K562 (cell line): ENCODE measurements around the gene MAGI2.

ENCODE experiments used
- CBFB ChIP-seq: sonication (generic); formaldehyde crosslinking; IDR thresholded peaks from 2 replicates; pipeline ENCODE4 v1.4.0; 2020; ENCODE audit warnings: mild to moderate bottlenecking, missing genetic modification reagents
- CHD4 ChIP-seq: fragments of 200-600 bp; sonication (generic); IDR thresholded peaks from 3 replicates; pipeline ENCODE4 v1.6.1; 2012; ENCODE audit warnings: low read depth, mild to moderate bottlenecking, mixed read lengths, low read length, inconsistent platforms; ENCODE audit not compliant: insufficient read depth, insufficient replicate concordance, poor library complexity, severe bottlenecking
- EWSR1 ChIP-seq: fragments of 450-650 bp; IDR thresholded peaks from 2 replicates; pipeline ENCODE4 v1.6.1; 2018; ENCODE audit warnings: borderline replicate concordance, mild to moderate bottlenecking, low read depth, moderate library complexity; ENCODE audit not compliant: partially characterized antibody
- L3MBTL2 ChIP-seq: fragments of 450-650 bp; IDR thresholded peaks from 2 replicates; pipeline ENCODE4 v1.6.1; 2016; ENCODE audit warnings: mild to moderate bottlenecking, moderate library complexity
- POLR2A ChIP-seq: fragments of 450-650 bp; conservative IDR thresholded peaks from 2 replicates; pipeline ENCODE4 v1.6.1; 2016
- SMARCA4 ChIP-seq: fragments of 450-650 bp; IDR thresholded peaks from 2 replicates; pipeline ENCODE4 v1.6.1; 2016
- SMARCE1 ChIP-seq: fragments of 450-650 bp; IDR thresholded peaks from 2 replicates; pipeline ENCODE4 v1.7.1; 2016; ENCODE audit warnings: mild to moderate bottlenecking
- SMC3 ChIP-seq: conservative IDR thresholded peaks from 2 replicates; pipeline ENCODE4 v1.6.1; 2011; ENCODE audit warnings: low read depth, low read length, improper control_type of control experiment; ENCODE audit not compliant: insufficient read depth
- ZNF384 ChIP-seq: IDR thresholded peaks from 2 replicates; pipeline ENCODE4 v1.6.1; 2012; ENCODE audit warnings: low read depth, low read length, improper control_type of control experiment
- TF ChIP-seq, protein P1 (sequence below), 3 experiments: IDR thresholded peaks in 2 of 3; conservative IDR thresholded peaks in 1 of 3; 2 replicates each; pipeline ENCODE4 v1.5.1; 2011 to 2012; ENCODE audit warnings: low read length in 3 of 3, mild to moderate bottlenecking in 3 of 3, control low read depth in 2 of 3, improper control_type of control experiment in 1 of 3, inconsistent platforms in 1 of 3, low read depth in 1 of 3, mixed read lengths in 1 of 3, moderate library complexity in 1 of 3; ENCODE audit not compliant: insufficient read depth in 2 of 3
- TF ChIP-seq, protein P2 (sequence below): fragments of 450-650 bp; IDR thresholded peaks from 2 replicates; pipeline ENCODE4 v1.7.1; 2018; ENCODE audit warnings: mild to moderate bottlenecking, low read depth; ENCODE audit not compliant: partially characterized antibody

DNA sequence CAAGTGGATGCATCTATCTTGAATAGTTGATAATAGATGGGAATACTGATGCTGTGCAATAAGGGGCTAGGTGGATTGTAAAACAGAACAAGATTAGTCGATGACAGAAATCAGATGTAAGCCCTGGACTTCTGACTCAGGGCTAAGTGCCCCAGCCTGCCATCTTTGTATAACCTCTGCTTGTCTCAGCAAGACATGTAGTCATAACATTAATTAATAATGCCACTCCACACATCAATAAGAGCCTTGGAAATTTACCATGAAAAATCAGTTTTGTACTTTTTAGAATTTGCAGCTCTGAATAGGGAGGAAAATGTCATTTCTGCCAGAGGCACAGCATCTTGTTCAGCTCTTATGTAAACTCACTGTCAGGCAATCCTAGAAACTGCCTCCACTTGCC, 1125.7 kb downstream of the MAGI2 start:
- no peak for TF ChIP-seq CHD4
- no peak for TF ChIP-seq SMC3
- TF ChIP-seq ZNF384 = no peak
- TF ChIP-seq CBFB (CRISPR knock-in tag) = no peak
- no peak for TF ChIP-seq POLR2A
- TF ChIP-seq, protein P1, sequence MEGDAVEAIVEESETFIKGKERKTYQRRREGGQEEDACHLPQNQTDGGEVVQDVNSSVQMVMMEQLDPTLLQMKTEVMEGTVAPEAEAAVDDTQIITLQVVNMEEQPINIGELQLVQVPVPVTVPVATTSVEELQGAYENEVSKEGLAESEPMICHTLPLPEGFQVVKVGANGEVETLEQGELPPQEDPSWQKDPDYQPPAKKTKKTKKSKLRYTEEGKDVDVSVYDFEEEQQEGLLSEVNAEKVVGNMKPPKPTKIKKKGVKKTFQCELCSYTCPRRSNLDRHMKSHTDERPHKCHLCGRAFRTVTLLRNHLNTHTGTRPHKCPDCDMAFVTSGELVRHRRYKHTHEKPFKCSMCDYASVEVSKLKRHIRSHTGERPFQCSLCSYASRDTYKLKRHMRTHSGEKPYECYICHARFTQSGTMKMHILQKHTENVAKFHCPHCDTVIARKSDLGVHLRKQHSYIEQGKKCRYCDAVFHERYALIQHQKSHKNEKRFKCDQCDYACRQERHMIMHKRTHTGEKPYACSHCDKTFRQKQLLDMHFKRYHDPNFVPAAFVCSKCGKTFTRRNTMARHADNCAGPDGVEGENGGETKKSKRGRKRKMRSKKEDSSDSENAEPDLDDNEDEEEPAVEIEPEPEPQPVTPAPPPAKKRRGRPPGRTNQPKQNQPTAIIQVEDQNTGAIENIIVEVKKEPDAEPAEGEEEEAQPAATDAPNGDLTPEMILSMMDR (IDR thresholded peaks at IDR 0.05 in 2 of 3, conservative IDR thresholded peaks at IDR 0.05 in 1 of 3; ENCODE audit: insufficient read depth in 2 of 3, low read depth in 1 of 3, low read length in 3 of 3) = no peak
- no peak for TF ChIP-seq SMARCA4
- TF ChIP-seq SMARCE1 = no peak
- no peak for TF ChIP-seq L3MBTL2
- no peak for TF ChIP-seq EWSR1
- TF ChIP-seq, protein P2, sequence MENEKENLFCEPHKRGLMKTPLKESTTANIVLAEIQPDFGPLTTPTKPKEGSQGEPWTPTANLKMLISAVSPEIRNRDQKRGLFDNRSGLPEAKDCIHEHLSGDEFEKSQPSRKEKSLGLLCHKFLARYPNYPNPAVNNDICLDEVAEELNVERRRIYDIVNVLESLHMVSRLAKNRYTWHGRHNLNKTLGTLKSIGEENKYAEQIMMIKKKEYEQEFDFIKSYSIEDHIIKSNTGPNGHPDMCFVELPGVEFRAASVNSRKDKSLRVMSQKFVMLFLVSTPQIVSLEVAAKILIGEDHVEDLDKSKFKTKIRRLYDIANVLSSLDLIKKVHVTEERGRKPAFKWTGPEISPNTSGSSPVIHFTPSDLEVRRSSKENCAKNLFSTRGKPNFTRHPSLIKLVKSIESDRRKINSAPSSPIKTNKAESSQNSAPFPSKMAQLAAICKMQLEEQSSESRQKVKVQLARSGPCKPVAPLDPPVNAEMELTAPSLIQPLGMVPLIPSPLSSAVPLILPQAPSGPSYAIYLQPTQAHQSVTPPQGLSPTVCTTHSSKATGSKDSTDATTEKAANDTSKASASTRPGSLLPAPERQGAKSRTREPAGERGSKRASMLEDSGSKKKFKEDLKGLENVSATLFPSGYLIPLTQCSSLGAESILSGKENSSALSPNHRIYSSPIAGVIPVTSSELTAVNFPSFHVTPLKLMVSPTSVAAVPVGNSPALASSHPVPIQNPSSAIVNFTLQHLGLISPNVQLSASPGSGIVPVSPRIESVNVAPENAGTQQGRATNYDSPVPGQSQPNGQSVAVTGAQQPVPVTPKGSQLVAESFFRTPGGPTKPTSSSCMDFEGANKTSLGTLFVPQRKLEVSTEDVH = no peak
